SK-N-SH treated with all-trans-retinoic acid at 6 μM for 48 hours (cell line): ENCODE data around the gene TFEB.

Experiments used
- ATAC-seq: fragments of 200-7000 bp; cut with Tn5 transposase; 3 replicates; pipeline ENCODE4 v1.9.1; 2020; ENCODE audit warnings: mild to moderate bottlenecking, moderate library complexity
- ARNTL ChIP-seq: fragments of 450-650 bp; formaldehyde crosslinking; IDR thresholded peaks from 2 replicates; pipeline ENCODE4 v1.5.0; 2020; ENCODE audit warnings: low read depth, mild to moderate bottlenecking, moderate library complexity, borderline replicate concordance
- BACH2 ChIP-seq: fragments of 250-450 bp; sonication (Bioruptor Pico); IDR thresholded peaks from 2 replicates; pipeline ENCODE4 v1.9.0; 2021; ENCODE audit warnings: mild to moderate bottlenecking, borderline replicate concordance
- CSDC2 ChIP-seq: fragments of 250-450 bp; sonication (Bioruptor Pico); IDR thresholded peaks from 2 replicates; pipeline ENCODE4 v1.5.0; 2020; ENCODE audit warnings: mild to moderate bottlenecking, moderate library complexity
- ESRRG ChIP-seq: fragments of 250-450 bp; sonication (Bioruptor Pico); IDR thresholded peaks from 2 replicates; pipeline ENCODE4 v1.6.1; 2021; ENCODE audit warnings: mild to moderate bottlenecking
- GLIS3 ChIP-seq: fragments of 250-450 bp; sonication (Bioruptor Pico); IDR thresholded peaks from 2 replicates; pipeline ENCODE4 v1.5.0; 2020; ENCODE audit warnings: mild to moderate bottlenecking, moderate library complexity
- ISL1 ChIP-seq: fragments of 250-450 bp; sonication (Bioruptor Pico); IDR thresholded peaks from 2 replicates; pipeline ENCODE4 v2.1.2; 2022; ENCODE audit warnings: mild to moderate bottlenecking, moderate library complexity
- OSR1 ChIP-seq: fragments of 250-450 bp; sonication (Bioruptor Pico); IDR thresholded peaks from 2 replicates; pipeline ENCODE4 v1.8.0; 2022; ENCODE audit warnings: moderate library complexity, mild to moderate bottlenecking, inconsistent platforms
- PPARA ChIP-seq: fragments of 250-450 bp; sonication (Bioruptor Pico); IDR thresholded peaks from 2 replicates; pipeline ENCODE4 v1.5.0; 2020; ENCODE audit warnings: mild to moderate bottlenecking, borderline replicate concordance
- RARB ChIP-seq: fragments of 250-450 bp; sonication (Bioruptor Pico); IDR thresholded peaks from 2 replicates; pipeline ENCODE4 v1.8.0; 2021; ENCODE audit warnings: mild to moderate bottlenecking, moderate library complexity
- TCF4 ChIP-seq: fragments of 250-450 bp; sonication (Bioruptor Pico); IDR thresholded peaks from 2 replicates; pipeline ENCODE4 v1.8.0; 2021; ENCODE audit warnings: mild to moderate bottlenecking, moderate library complexity, borderline replicate concordance
- TOX ChIP-seq: fragments of 250-450 bp; sonication (Bioruptor Pico); IDR thresholded peaks from 2 replicates; pipeline ENCODE4 v1.8.0; 2021; ENCODE audit warnings: mild to moderate bottlenecking, moderate library complexity, borderline replicate concordance
- ZC3H10 ChIP-seq: fragments of 250-450 bp; sonication (Bioruptor Pico); IDR thresholded peaks from 2 replicates; pipeline ENCODE4 v1.5.1; 2021; ENCODE audit warnings: mild to moderate bottlenecking, moderate library complexity
- ZFP3 ChIP-seq: fragments of 250-450 bp; sonication (Bioruptor Pico); IDR thresholded peaks from 2 replicates; pipeline ENCODE4 v1.5.0; 2020; ENCODE audit warnings: mild to moderate bottlenecking, moderate library complexity
- ZFP30 ChIP-seq: fragments of 450-650 bp; formaldehyde crosslinking; IDR thresholded peaks from 2 replicates; pipeline ENCODE4 v1.5.0; 2022; ENCODE audit warnings: mild to moderate bottlenecking, moderate library complexity
- ZNF565 ChIP-seq: fragments of 450-650 bp; formaldehyde crosslinking; conservative IDR thresholded peaks from 2 replicates; pipeline ENCODE4 v1.5.0; 2020; ENCODE audit warnings: low read depth, mild to moderate bottlenecking, moderate library complexity
- ZNF70 ChIP-seq: fragments of 450-650 bp; formaldehyde crosslinking; IDR thresholded peaks from 2 replicates; pipeline ENCODE4 v1.5.0; 2020; ENCODE audit warnings: mild to moderate bottlenecking, moderate library complexity
- ZNF8 ChIP-seq: fragments of 450-650 bp; formaldehyde crosslinking; IDR thresholded peaks from 2 replicates; pipeline ENCODE4 v1.5.0; 2020; ENCODE audit warnings: mild to moderate bottlenecking, moderate library complexity
- TF ChIP-seq, protein P1 (sequence below): fragments of 250-450 bp; sonication (Bioruptor Pico); IDR thresholded peaks from 2 replicates; pipeline ENCODE4 v1.5.0; 2020; ENCODE audit warnings: mild to moderate bottlenecking, moderate library complexity
- TF ChIP-seq, protein P2 (sequence below): fragments of 250-450 bp; sonication (Bioruptor Pico); IDR thresholded peaks from 2 replicates; pipeline ENCODE4 v1.5.1; 2020; ENCODE audit warnings: low read depth, mild to moderate bottlenecking, moderate library complexity
- TF ChIP-seq, protein P3 (sequence below): fragments of 250-450 bp; sonication (Bioruptor Pico); IDR thresholded peaks from 2 replicates; pipeline ENCODE4 v1.8.0; 2020; ENCODE audit warnings: mild to moderate bottlenecking, moderate library complexity, borderline replicate concordance
- TF ChIP-seq, protein P4 (sequence below): fragments of 250-450 bp; sonication (Bioruptor Pico); IDR thresholded peaks from 2 replicates; pipeline ENCODE4 v1.5.1; 2021; ENCODE audit warnings: mild to moderate bottlenecking, moderate library complexity
- TF ChIP-seq, protein P5 (sequence below): fragments of 250-450 bp; sonication (Bioruptor Pico); IDR thresholded peaks from 2 replicates; pipeline ENCODE4 v1.8.0; 2021; ENCODE audit warnings: low read depth, mild to moderate bottlenecking, moderate library complexity, borderline replicate concordance

Gene TFEB

DNA sequence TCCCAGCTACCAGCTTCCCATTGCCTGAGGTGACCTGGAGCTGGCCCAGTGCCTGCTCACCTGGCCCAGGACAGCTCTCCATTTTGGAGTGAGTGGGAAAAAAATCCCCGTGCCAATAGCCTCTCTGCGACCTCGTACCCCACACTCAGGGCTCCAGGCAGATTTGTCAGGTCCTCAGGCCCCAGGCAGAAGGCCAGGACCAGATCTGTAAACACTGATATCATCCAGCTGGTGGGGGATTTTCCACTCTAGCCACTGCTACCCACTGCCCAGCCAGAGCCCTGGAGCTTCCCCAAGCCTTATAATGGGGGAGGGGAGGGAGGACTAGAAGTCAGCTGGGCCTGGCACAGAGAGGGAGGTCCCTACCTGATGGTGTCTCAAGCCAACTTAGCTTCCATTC, 13.1 kb upstream of the TFEB start:
- TF ChIP-seq ISL1 (no peak), BACH2 (CRISPR knock-in tag) (no peak), TCF4 (CRISPR knock-in tag) (no peak), ESRRG (no peak), ZNF565 (CRISPR knock-in tag) (no peak), ZNF70 (CRISPR knock-in tag) (no peak), PPARA (CRISPR knock-in tag) (no peak), ARNTL (CRISPR knock-in tag) (no peak)
- TF ChIP-seq, protein P1, sequence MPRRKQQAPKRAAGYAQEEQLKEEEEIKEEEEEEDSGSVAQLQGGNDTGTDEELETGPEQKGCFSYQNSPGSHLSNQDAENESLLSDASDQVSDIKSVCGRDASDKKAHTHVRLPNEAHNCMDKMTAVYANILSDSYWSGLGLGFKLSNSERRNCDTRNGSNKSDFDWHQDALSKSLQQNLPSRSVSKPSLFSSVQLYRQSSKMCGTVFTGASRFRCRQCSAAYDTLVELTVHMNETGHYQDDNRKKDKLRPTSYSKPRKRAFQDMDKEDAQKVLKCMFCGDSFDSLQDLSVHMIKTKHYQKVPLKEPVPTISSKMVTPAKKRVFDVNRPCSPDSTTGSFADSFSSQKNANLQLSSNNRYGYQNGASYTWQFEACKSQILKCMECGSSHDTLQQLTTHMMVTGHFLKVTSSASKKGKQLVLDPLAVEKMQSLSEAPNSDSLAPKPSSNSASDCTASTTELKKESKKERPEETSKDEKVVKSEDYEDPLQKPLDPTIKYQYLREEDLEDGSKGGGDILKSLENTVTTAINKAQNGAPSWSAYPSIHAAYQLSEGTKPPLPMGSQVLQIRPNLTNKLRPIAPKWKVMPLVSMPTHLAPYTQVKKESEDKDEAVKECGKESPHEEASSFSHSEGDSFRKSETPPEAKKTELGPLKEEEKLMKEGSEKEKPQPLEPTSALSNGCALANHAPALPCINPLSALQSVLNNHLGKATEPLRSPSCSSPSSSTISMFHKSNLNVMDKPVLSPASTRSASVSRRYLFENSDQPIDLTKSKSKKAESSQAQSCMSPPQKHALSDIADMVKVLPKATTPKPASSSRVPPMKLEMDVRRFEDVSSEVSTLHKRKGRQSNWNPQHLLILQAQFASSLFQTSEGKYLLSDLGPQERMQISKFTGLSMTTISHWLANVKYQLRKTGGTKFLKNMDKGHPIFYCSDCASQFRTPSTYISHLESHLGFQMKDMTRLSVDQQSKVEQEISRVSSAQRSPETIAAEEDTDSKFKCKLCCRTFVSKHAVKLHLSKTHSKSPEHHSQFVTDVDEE, result no peak
- ATAC-seq, result no peak

- no peak for TF ChIP-seq RARB
- no peak for TF ChIP-seq ZNF8 (CRISPR knock-in tag)
- no peak for TF ChIP-seq TCF4 (CRISPR knock-in tag)
- TF ChIP-seq OSR1 (CRISPR knock-in tag), result no peak
- no peak for TF ChIP-seq ZNF70 (CRISPR knock-in tag)
- no peak for TF ChIP-seq BACH2 (CRISPR knock-in tag)
- TF ChIP-seq, protein P2, sequence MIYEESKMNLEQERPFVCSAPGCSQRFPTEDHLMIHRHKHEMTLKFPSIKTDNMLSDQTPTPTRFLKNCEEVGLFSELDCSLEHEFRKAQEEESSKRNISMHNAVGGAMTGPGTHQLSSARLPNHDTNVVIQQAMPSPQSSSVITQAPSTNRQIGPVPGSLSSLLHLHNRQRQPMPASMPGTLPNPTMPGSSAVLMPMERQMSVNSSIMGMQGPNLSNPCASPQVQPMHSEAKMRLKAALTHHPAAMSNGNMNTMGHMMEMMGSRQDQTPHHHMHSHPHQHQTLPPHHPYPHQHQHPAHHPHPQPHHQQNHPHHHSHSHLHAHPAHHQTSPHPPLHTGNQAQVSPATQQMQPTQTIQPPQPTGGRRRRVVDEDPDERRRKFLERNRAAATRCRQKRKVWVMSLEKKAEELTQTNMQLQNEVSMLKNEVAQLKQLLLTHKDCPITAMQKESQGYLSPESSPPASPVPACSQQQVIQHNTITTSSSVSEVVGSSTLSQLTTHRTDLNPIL, result no peak
- no peak for TF ChIP-seq TOX (CRISPR knock-in tag)
- no peak for TF ChIP-seq PPARA (CRISPR knock-in tag)
- TF ChIP-seq ZFP3 (CRISPR knock-in tag), result no peak
- TF ChIP-seq, protein P3, sequence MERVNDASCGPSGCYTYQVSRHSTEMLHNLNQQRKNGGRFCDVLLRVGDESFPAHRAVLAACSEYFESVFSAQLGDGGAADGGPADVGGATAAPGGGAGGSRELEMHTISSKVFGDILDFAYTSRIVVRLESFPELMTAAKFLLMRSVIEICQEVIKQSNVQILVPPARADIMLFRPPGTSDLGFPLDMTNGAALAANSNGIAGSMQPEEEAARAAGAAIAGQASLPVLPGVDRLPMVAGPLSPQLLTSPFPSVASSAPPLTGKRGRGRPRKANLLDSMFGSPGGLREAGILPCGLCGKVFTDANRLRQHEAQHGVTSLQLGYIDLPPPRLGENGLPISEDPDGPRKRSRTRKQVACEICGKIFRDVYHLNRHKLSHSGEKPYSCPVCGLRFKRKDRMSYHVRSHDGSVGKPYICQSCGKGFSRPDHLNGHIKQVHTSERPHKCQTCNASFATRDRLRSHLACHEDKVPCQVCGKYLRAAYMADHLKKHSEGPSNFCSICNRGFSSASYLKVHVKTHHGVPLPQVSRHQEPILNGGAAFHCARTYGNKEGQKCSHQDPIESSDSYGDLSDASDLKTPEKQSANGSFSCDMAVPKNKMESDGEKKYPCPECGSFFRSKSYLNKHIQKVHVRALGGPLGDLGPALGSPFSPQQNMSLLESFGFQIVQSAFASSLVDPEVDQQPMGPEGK (CRISPR knock-in tag), result no peak
- TF ChIP-seq GLIS3 (CRISPR knock-in tag), result no peak
- TF ChIP-seq ZNF565 (CRISPR knock-in tag), result no peak
- TF ChIP-seq ZC3H10 (CRISPR knock-in tag), result no peak
- TF ChIP-seq ZFP30 (CRISPR knock-in tag), result no peak
- TF ChIP-seq, protein P4, sequence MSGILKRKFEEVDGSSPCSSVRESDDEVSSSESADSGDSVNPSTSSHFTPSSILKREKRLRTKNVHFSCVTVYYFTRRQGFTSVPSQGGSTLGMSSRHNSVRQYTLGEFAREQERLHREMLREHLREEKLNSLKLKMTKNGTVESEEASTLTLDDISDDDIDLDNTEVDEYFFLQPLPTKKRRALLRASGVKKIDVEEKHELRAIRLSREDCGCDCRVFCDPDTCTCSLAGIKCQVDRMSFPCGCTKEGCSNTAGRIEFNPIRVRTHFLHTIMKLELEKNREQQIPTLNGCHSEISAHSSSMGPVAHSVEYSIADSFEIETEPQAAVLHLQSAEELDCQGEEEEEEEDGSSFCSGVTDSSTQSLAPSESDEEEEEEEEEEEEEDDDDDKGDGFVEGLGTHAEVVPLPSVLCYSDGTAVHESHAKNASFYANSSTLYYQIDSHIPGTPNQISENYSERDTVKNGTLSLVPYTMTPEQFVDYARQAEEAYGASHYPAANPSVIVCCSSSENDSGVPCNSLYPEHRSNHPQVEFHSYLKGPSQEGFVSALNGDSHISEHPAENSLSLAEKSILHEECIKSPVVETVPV (CRISPR knock-in tag), result no peak
- TF ChIP-seq CSDC2 (CRISPR knock-in tag), result no peak
- no peak for TF ChIP-seq ISL1
- no peak for TF ChIP-seq ARNTL (CRISPR knock-in tag)
- TF ChIP-seq ESRRG, result no peak
- TF ChIP-seq, all 23 proteins: peak for 0
- ATAC-seq, result no peak
Measured at GRCh38 chr6:41748102-41748477, 12.7 kb upstream of the TFEB start.

DNA sequence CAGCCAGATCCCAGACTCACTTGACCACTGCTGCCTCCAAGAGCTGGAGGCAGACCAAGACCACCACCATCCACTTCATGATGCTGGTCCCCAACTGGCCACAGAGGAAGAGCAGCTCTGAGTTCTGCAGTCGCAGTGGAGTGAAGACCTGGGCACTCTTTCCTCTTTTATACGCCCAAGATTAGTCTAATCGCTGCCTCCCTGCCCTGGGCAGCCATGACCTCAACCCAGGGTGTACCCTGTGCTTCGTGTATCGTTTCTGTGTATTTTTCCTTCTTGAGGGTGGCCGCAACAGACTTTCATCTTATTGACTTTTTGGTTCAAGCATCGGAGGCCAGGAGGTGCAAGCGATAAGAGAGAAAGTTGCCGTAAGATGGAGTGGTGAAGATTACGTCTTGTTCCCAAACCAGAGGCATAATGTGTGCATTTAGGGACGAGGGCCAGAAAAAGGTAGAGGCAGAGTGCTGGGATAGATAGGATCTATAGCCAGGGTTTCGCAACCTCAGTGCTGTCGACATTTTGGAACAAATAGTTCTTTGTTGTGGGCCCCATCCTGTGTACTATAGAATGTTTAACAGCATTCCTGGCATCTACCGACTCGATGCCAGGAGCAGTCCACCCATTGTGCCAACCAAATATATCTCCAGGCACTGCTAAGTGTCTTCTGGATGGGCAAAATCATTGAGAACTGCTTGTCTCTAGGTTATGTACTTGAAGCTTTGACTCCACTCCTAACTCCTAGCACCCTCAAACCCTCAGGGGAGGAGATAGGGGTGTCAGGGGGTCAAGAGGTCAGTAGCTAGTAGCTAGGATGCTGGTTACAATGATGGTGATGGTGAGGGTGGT, 12.1 kb upstream of the TFEB start, which contains the start of gene PGC:
Gene PGC (minus strand): TSS at position 142 of the 846 bp plus-strand sequence. CDS start 63 bp downstream, at position 79.
- no peak for TF ChIP-seq PPARA (CRISPR knock-in tag)
- no peak for TF ChIP-seq OSR1 (CRISPR knock-in tag)
- no peak for TF ChIP-seq GLIS3 (CRISPR knock-in tag)
- TF ChIP-seq, protein P5, sequence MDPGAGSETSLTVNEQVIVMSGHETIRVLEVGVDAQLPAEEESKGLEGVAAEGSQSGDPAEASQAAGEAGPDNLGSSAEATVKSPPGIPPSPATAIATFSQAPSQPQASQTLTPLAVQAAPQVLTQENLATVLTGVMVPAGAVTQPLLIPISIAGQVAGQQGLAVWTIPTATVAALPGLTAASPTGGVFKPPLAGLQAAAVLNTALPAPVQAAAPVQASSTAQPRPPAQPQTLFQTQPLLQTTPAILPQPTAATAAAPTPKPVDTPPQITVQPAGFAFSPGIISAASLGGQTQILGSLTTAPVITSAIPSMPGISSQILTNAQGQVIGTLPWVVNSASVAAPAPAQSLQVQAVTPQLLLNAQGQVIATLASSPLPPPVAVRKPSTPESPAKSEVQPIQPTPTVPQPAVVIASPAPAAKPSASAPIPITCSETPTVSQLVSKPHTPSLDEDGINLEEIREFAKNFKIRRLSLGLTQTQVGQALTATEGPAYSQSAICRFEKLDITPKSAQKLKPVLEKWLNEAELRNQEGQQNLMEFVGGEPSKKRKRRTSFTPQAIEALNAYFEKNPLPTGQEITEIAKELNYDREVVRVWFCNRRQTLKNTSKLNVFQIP (CRISPR knock-in tag), result no peak
- TF ChIP-seq ESRRG, result no peak

More for the DNA sequence above, 12.1 kb upstream of the TFEB start, which contains the start of gene PGC:
- ATAC-seq, result no peak
